HepG2 (cell line): ENCODE measurements around the gene KDM1B. TPM values are rescaled to one million over a fixed set of nuclear protein-coding genes. Genes with fewer than 3 reads are reported as not detected.

Source experiments
- ATAC-seq: fragments of 200-7000 bp; cut with Tn5 transposase; 3 replicates; pipeline ENCODE4 v1.9.1; 2020; ENCODE audit warnings: mild to moderate bottlenecking, moderate library complexity
- BruUV-seq: library from RNA; stranded (reverse); fragments of 400-500 nt; replicated peaks from 2 replicates; lab custom pipeline; 2021; lab: Mats Ljungman, UMichigan
- CTCF ChIA-PET: fragments of 300-600 bp; formaldehyde crosslinking; extraction: SDS; loops from one replicate; lab custom pipeline; 2021; ENCODE audit warnings: low total read pairs, inconsistent platforms, low intra/inter-chr PET ratio; lab: Yijun Ruan, JAX
- POLR2A ChIA-PET: fragments of 350-600 bp; sonication (Branson Sonifier 250); formaldehyde crosslinking; loops from one replicate; lab custom pipeline; 2020; ENCODE audit warnings: antibody characterized with exemption, inconsistent platforms; lab: Yijun Ruan, JAX
- DNase-seq: peaks from one replicate; pipeline ENCODE4 v3.0.0-alpha.2; 2015; ENCODE audit warnings: low spot score
- FAIRE-seq: peaks from 3 replicates; lab custom pipeline; 2011; peaks lifted over from hg19 to GRCh38; lab: Jason Lieb, UNC
- H2AFZ ChIP-seq: one replicate; pipeline ENCODE4 v1.6.1; 2011; ENCODE audit warnings: low read length, inconsistent platforms
- H3K27ac ChIP-seq: fragments of 300-600 bp; 3 replicates; pipeline ENCODE4 v1.8.0; 2011; ENCODE audit warnings: mixed run types, mild to moderate bottlenecking, mixed read lengths, low read length, inconsistent platforms; ENCODE audit not compliant: insufficient read depth; ENCODE audit errors: extremely low read length
- H3K27me3 ChIP-seq, 2 experiments: fragments of 200-600 bp in 1 of 2; 2 replicates in 1 of 2; 3 replicates in 1 of 2; pipeline versions ENCODE4 v1.6.0 to v1.8.0; 2011; ENCODE audit warnings: low read length in 2 of 2, mild to moderate bottlenecking in 2 of 2, moderate library complexity in 2 of 2, inconsistent platforms in 1 of 2; ENCODE audit not compliant: insufficient read depth in 2 of 2, control insufficient read depth in 1 of 2
- H3K36me3 ChIP-seq, 2 experiments: fragments of 200-600 bp in 1 of 2; replicated peaks in 1 of 2; 2 replicates in 1 of 2; 3 replicates in 1 of 2; pipeline versions ENCODE4 v1.5.1 to v1.8.0; 2011; ENCODE audit warnings: low read length in 2 of 2, inconsistent platforms in 1 of 2; ENCODE audit not compliant: insufficient read depth in 2 of 2, control insufficient read depth in 1 of 2
- H3K4me1 ChIP-seq: 2 replicates; pipeline ENCODE4 v1.5.1; 2012; ENCODE audit warnings: low read length, inconsistent platforms; ENCODE audit not compliant: insufficient read depth
- H3K4me2 ChIP-seq: 2 replicates; pipeline ENCODE4 v1.6.0; 2011; ENCODE audit warnings: low read depth, low read length, inconsistent platforms
- H3K4me3 ChIP-seq, 3 experiments: fragments of 200-600 bp in 1 of 3; sonication (generic), shearing (Covaris generic) in 1 of 3; replicated peaks in 1 of 3; 2 replicates each; pipeline ENCODE4 v1.5.1; 2011 to 2016; ENCODE audit warnings: low read length in 3 of 3, inconsistent platforms in 2 of 3, low read depth in 2 of 3, mild to moderate bottlenecking in 2 of 3, control low read depth in 1 of 3, mixed read lengths in 1 of 3; ENCODE audit not compliant: insufficient read depth in 1 of 3
- H3K79me2 ChIP-seq: one replicate; pipeline ENCODE4 v1.6.1; 2011; ENCODE audit warnings: low read length, inconsistent platforms; ENCODE audit not compliant: insufficient read depth
- H3K9ac ChIP-seq: 2 replicates; pipeline ENCODE4 v1.6.0; 2011; ENCODE audit warnings: mild to moderate bottlenecking, low read depth, low read length, inconsistent platforms; ENCODE audit not compliant: insufficient read depth
- H3K9me3 ChIP-seq: 2 replicates; pipeline ENCODE4 v1.5.1; 2012; ENCODE audit warnings: mild to moderate bottlenecking, low read length
- H4K20me1 ChIP-seq: 2 replicates; pipeline ENCODE4 v1.6.0; 2011; ENCODE audit warnings: inconsistent platforms, mild to moderate bottlenecking, low read length, moderate library complexity; ENCODE audit not compliant: insufficient read depth
- ARNT ChIP-seq: fragments of 450-650 bp; IDR thresholded peaks from 2 replicates; pipeline ENCODE4 v1.6.1; 2017
- CENPT ChIP-seq: sonication (generic); formaldehyde crosslinking; IDR thresholded peaks from 2 replicates; pipeline ENCODE4 v1.8.0; 2022; ENCODE audit warnings: low read depth, mild to moderate bottlenecking, moderate library complexity, missing genetic modification reagents
- FOXA3 ChIP-seq: IDR thresholded peaks from 2 replicates; pipeline ENCODE4 v1.6.1; 2016; ENCODE audit warnings: missing genetic modification reagents, missing compliant biosample characterization
- MAFF ChIP-seq: IDR thresholded peaks from 2 replicates; pipeline ENCODE4 v1.6.1; 2011; ENCODE audit warnings: low read depth, low read length, improper control_type of control experiment
- MAFK ChIP-seq, 2 experiments: IDR thresholded peaks in 1 of 2; conservative IDR thresholded peaks in 1 of 2; 2 replicates each; pipeline ENCODE4 v1.6.1; 2011; ENCODE audit warnings: improper control_type of control experiment in 2 of 2, low read length in 2 of 2
- TP53 ChIP-seq: sonication (generic); formaldehyde crosslinking; conservative IDR thresholded peaks from 2 replicates; pipeline ENCODE4 v1.4.0; 2020; ENCODE audit warnings: missing genetic modification reagents
- WGBS: methylation state at CpG from one replicate; pipeline ENCODE4 v1.1.6; 2017; ENCODE audit warnings: low lambda C conversion rate; 5-methylcytosine and 5-hydroxymethylcytosine counted together
- in situ Hi-C: cut with HindIII; loops from 2 replicates; pipeline ENCODE4 v1.10.0; 2017; ENCODE audit warnings: low pct_unique_long_range_greater_than_20kb; ENCODE audit not compliant: extremely low pct_ligation_motif_present
- intact Hi-C: fragments of 100-400 bp; cut with micrococcal nuclease; formaldehyde crosslinking; loops from one replicate; pipeline ENCODE4 v1.10.0; 2022; ENCODE audit not compliant: unreplicated experiment
- polyA plus RNA-seq, 8 experiments: library from polyadenylated mRNA; depleted of rRNA in 3 of 8; stranded (reverse) in 7 of 8; unstranded in 1 of 8; fragments of >200 nt; fragmentation: Illumina TruSeq in 4 of 8; extraction: Trizol in 4 of 8; gene quantifications; 2 replicates each; pipeline versions ENCODE4 v1.2.1 to v1.2.3, GENCODE V29; 2011 to 2016; ENCODE audit warnings: low read depth in 4 of 8, missing spikeins in 1 of 8, mixed read lengths in 1 of 8; ENCODE audit not compliant: insufficient read depth in 1 of 8
- total RNA-seq, 5 experiments: library from RNA; depleted of rRNA; stranded (reverse); fragments of >200 nt; fragmentation: Illumina TruSeq; extraction: Trizol; gene quantifications; 2 replicates each; pipeline ENCODE4 v1.2.3, GENCODE V29; 2016; ENCODE audit warnings: low read depth in 1 of 5

The KDM1B gene
- total and polyA plus RNA-seq, 2 of the 13 experiments (the other 11 are each of a cell fraction or from before 2014, with no cell fraction given): 9.8 to 13.2 TPM

DNA sequence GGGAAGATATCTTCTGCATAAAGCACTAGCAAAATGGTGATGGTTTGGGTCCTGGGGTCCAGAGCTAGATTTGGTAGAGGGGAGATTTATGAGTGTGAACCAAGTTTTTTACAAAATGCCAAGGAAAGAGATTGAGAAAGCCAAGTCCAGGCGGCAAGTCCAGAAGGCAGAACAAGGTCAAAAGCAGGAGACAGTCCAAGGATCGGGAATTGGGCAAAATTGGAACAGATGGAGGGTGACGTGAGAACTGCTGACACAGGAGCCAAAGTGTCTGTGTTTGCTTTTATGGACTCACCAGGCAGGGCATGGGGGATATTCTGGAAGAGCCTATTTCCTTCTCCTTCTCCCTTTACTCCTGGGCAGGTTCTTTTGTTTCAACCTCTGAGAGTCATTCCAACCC lies 36.9 kb upstream of the KDM1B start:
- ATAC-seq (no peak), FAIRE-seq (no peak), DNase-seq (no peak)
- Histone ChIP-seq H2AFZ (no peak overlapping the region), H3K79me2 (no peaks in the 10 kb centered on the region), H3K9me3 (no peaks in the 10 kb centered on the region), H3K4me2 (no peak overlapping the region), H3K9ac (no peak overlapping the region), H3K4me1 (peaks cover 22% of the 10 kb centered on the region), H3K27ac (no peak overlapping the region), H3K27me3 (no peaks in the 10 kb centered on the region), H3K36me3 (no peaks in the 10 kb centered on the region), H4K20me1 (no peaks in the 10 kb centered on the region), H3K4me3 (no peak overlapping the region)
- ChIA-PET POLR2A (interaction anchor here (0.7 kb wide), 1 partner anchor 233 kb away, joined by 4 read pairs; no protein-coding TSS in a partner anchor), CTCF (no interaction called here)
- intact Hi-C loops (no loop called here), in situ Hi-C loops (no loop called here)
- TF ChIP-seq MAFK (conservative IDR thresholded peaks at IDR 0.05 in 1 of 2, IDR thresholded peaks at IDR 0.05 in 1 of 2; ENCODE audit: low read length in 2 of 2) (peak; percentile 44 to 57; a peak in 3 of 4 replicates), CENPT (CRISPR knock-in tag) (no peak), MAFF (peak; percentile 53)
- 5% methylated on average over 3 of the region's 3 CpGs for WGBS
- no TSS peak for BruUV-seq

- 14% methylated on average over 5 of the region's 5 CpGs for WGBS
- no TSS peak for BruUV-seq
- TF ChIP-seq TP53: no peak
- no peak for TF ChIP-seq FOXA3 (CRISPR knock-in tag)
- no peak for TF ChIP-seq ARNT
- Histone ChIP-seq H2AFZ (no peak overlapping the region), H4K20me1 (no peaks in the 10 kb centered on the region), H3K4me2 (no peak overlapping the region), H3K9ac (no peak overlapping the region), H3K4me1 (peaks cover 24% of the 10 kb centered on the region), H3K79me2 (no peaks in the 10 kb centered on the region), H3K4me3 (no peak overlapping the region), H3K9me3 (no peaks in the 10 kb centered on the region), H3K27ac (no peak overlapping the region), H3K27me3 (no peaks in the 10 kb centered on the region; a peak in 1 of 5 replicates), H3K36me3 (no peaks in the 10 kb centered on the region)
- ChIA-PET POLR2A (interaction anchor here (0.7 kb wide), 1 partner anchor 234 kb away, joined by 4 read pairs; no protein-coding TSS in a partner anchor), CTCF (no interaction called here)
- in situ Hi-C loops (no loop called here), intact Hi-C loops (no loop called here)
- FAIRE-seq (no peak), ATAC-seq (no peak), DNase-seq (no peak)
Measured at GRCh38 chr6:18119236-18119635, 36.0 kb upstream of the KDM1B start.
